HG03280 (cell line): ENCODE data around the gene SLC36A3.
"Not testable (repeated sequence)": the region's sequence is repeated elsewhere in the genome, so short reads cannot be mapped to it uniquely, and the experiment has no call there.

ENCODE experiments used
- ATAC-seq: cut with Tn5 transposase; IDR thresholded peaks from one replicate; pipeline ENCODE4 v1.9.1; 2021; ENCODE audit warnings: mild to moderate bottlenecking, moderate library complexity; ENCODE audit not compliant: unreplicated experiment

SLC36A3 gene

DNA sequence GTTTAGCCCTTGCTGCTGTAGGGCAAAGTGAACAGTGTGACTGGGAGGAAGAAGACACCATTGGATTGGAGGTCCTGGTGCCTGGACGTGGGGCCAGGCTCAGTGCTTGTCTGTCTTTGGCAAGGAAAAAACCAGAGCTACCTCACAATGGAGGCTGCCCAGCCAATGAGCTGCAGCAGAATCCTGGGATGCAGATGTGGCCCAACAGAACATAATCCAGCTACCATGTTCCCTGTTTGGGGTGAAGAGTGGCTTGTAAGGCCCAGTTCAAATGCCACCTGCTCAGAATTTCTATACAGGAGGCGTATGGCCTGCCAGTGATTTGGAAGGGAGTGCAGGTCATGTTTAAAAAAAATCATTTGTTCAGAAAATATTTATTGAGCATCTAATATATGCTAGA lies at the start of gene SLC36A3:
SLC36A3 (minus strand) TSS at position 101 of the 400 bp plus-strand sequence. CDS start 412 bp downstream, outside the sequence.
- ATAC-seq: no peak

DNA sequence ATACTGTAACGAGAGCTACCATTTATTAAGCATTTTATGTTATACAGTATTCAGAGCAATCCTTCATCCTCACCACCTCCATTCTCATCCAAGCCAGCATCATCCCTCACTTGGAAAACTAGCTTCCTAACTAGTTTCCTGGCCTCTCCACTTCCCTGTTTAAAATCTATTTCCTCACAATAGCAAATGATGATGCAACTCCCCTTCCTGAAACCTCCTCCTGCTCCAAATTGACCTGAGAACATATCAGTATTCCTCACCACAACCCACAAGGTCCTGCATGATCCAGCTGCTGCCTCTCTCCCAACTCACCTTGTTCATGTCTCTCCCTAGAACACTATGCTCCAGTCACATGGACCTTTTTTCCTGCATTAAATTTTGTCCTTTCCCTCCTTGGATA lies 48.1 kb upstream of the SLC36A3 start:
- no peak for ATAC-seq

DNA sequence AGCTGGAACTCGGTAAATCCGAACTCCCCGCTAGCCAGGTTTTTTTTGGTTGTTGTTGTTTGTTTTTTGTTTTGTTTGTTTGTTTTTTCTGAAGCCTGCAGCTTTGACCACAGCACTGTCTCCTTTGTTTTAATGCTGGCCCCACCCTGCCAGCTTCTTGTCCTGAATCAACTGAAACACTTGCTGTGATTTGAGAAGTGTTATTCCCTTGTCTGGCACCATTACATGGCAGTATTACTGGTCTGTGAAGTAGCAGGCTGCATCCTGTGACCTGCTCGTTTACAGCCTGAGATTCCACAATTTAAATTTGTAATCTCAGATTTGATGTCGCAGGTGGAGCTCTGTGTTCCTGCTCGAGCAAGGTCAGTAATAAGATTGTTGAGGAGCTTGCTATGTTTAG lies 45.2 kb upstream of the SLC36A3 start:
- ATAC-seq: no peak

DNA sequence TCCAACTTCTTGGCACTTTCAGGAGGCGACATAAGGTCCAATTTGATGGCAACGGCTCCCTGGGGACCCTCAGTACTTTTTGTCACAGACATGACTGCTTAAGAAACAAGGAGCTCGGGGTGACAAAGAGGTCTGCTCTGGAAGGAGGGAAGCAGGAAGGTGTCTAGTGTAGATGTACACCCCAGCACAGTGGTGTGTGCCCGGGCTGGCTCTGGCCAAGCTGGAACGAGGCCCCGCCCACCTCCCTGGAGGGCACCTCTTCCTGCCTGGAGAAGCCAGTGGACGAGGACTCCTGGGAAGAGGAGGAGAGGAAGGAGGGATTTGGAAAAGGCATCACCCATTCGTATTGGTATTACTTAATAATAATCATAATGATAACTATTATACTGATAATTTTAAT lies 43.8 kb upstream of the SLC36A3 start, which contains the start of gene SLC36A2:
SLC36A2 (minus strand) TSS at position 191 of the 400 bp plus-strand sequence; CDS start at position 92, 99 bp downstream.
- ATAC-seq: no peak

DNA sequence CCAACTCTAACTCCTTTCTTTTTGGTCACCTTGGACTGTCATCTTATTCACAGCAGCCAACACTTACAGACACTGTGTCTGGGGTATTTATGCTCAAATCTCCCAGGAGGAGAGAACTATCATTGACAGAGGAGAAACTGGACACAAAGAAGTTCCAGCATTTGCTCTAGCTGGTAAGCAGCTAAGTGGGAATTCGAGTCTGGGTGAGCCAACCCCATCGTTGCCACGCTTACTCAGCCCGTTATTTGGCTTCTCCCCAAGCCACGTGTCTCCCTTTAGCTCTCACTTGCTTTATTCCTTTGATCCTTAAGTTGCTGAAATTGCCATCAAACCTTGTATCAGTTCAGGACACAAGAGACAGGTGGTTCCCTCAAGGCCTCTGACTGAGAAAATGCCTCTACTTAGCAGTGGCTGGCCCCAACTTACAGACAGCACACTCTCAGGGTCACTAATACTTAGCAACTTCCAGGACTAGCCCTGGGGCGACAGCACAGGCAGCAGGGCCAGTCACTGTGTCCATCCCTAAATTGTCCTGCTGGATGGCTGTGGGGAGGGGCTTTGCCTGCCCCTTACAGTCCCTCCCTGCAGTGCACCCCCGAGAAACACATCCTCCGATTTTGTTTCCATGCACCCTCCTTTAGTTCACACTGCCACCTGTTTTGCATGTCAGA lies 42.4 kb upstream of the SLC36A3 start:
- ATAC-seq: no peak

DNA sequence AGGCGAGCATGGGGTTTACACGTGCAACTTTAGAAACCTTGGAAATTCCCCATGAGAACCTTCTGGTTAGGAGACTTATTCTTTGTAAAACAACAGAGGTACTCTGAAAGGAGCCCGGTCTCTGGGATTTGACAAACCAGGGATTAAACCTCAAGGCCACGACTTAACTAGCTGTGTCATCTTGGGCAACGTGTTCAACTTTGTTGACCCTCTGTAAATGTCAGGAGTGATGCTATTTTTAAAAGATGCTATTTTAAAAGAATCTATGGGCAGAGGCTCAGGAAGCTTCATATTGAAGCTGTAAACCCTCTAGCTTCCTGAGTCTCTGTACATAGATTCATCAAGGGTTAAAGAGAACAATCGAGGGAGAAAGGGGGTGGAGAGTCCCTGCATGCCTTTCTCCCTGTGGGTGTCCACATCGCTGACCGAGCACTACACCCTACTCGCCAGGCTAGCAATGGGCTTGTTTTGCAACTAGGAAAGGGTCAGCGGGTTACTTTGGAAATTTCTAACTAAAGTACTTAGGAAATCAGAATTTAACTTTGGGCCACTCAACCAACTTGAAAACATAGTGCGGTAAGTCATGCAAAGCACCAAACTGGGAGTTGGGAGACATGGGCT lies 41.7 kb upstream of the SLC36A3 start:
- ATAC-seq: no peak

DNA sequence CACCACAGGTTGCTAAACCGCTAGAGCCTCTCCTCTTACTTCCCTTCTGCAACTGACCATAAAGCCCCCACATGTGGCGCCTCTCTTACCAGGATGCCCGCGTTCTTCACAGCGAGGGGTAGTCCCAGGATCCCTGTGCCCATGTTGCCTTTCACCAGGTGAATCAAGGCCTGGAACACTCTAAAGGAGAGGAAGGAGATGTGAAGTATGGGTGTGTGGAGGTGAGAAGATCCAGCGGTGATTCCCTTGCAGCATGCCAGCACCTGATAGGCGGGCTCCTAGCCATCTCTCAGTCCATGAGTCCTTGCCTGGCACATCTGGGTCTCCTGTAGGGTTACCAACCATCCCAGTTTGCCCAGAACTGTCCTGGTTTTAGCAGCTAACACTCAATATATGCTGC lies 40.5 kb upstream of the SLC36A3 start:
- no peak for ATAC-seq

DNA sequence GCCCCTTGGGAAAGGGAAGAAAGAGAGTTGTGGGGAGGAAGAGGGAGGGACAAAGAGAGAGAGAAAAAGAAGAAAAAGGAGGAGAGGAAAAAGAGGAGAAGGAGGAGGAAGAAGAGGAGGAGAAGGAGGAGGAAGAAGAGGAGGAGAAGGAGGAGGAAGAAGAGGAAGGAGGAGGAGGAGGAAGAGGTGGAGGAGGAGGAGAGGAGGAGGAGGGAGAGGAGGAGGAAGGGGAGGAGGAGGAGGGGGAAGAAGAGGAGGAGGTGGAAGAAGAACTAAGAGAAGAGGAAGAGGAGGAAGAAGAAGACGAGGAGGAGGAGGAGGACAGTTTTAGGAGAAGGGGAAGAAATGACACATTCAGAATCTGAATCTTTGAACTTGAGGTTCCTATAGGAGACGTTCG lies 36.4 kb upstream of the SLC36A3 start:
- no peak for ATAC-seq

GRCh38 chr5:151338734-151339133 lies 35.2 kb upstream of the SLC36A3 start:
- no peak for ATAC-seq

DNA sequence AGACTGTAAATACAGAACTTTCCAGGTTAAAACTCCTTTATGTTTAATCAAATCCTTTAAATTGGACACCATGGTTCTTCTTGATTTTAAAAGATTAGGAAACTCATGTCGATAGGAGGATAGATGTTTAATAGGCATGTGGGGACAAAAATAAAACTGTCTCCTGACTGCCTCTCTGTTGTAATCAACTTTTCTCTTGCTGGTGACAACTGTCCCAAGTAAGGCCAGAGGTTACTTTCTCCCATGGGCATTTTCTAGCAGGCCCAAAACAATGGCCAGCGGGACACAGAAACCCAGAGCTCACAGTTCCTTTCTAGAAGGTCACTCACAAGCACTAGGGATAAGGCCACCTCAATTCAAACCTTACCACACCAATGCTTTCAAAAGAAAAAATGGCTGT lies 29.3 kb upstream of the SLC36A3 start:
- no peak for ATAC-seq

GRCh38 chr5:151328734-151329133 lies 25.2 kb upstream of the SLC36A3 start:
- ATAC-seq: no peak

GRCh38 chr5:151327585-151327984 lies 24.0 kb upstream of the SLC36A3 start:
- ATAC-seq: no peak

DNA sequence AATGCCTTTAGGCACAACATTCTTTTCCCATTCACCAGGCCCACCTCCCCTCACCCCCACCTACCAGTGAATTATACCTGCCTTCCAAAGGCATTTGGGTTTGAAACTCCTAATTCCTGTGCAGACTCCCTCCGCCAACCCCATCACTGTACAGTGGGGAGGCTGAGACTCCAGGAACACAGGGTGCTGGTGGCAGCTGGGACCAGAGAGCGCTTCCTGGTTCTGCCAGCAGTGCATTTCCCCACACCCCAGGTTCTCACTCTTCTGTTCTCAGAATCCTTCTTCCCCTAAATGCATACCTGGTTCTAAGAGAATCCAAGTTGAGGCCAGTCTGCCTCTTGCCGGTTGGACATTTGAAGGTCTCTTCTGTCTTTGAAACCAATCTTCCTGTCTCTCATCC lies 22.7 kb upstream of the SLC36A3 start:
- ATAC-seq: no peak

GRCh38 chr5:151320481-151320880 lies 16.9 kb upstream of the SLC36A3 start:
- no peak for ATAC-seq

DNA sequence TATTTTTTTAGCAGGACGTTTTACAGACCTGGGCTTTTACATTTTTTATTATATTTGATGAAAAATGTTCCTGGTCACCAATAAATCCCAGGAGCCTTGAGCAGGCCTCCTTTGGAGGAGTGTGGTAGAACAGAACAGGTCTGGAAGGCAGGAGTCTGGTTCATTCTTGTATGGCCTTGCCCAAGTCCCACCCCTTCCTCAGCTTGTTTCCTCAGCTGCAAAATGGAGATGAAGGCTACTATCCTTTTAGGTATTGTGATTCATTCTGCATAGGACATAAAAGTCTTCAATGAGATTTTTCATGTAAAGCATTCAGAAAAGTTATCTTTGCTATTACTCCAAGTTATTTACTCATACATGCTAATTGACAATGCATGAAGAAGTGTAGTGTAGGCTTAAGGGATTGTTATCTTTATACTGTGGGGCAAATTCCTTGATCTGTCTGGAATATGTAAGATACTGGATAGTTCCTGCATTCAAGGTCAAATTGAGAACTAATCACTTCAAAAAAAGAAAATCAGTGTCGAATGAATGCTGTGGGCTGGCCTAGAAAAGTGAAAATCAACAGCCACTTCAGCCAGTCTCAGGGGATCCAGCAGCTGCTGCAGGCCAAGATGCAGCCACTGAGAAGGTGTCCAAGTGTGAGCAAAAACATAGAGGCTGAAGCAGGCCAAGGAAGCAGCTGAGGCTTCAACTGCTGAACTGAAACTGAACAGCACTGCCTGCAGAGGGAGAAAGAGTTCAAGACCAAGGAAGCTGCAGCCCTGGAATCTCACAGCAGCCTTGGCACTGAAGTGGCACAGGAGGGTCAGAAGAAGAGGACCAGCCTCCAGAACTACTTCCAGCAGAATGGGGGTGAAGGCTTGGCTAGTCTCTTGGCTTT lies 15.5 kb upstream of the SLC36A3 start:
- peak; percentile 63 for ATAC-seq

GRCh38 chr5:151317871-151318270 lies 14.3 kb upstream of the SLC36A3 start:
- no peak for ATAC-seq

DNA sequence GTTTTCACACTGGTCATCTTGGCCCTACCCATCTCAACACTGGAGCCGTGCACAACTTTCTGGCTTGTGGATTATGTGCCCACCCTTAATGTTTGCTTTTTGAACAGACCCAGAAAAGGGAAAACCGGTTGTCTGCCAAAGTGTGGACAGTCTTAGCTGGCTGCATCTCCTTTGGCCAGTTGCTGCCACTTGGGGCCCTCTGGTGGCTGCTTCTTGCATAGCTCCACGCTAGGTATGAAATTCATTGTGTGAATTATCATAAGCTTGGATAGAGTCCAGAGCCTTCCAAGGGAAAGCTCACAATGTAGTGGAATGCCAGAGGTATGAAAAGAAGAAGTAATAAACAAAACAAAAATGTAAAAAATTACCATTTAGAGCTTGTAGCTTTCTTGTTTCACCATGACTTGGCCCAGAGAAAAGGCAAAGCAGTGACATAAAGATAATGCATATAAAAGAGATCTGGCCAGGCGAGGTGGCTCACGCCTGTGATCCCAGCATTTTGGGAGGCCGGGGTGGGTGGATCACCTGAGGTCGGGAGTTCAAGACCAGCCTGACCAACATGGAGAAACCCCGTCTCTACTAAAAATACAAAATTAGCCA lies 12.5 kb upstream of the SLC36A3 start:
- no peak for ATAC-seq

DNA sequence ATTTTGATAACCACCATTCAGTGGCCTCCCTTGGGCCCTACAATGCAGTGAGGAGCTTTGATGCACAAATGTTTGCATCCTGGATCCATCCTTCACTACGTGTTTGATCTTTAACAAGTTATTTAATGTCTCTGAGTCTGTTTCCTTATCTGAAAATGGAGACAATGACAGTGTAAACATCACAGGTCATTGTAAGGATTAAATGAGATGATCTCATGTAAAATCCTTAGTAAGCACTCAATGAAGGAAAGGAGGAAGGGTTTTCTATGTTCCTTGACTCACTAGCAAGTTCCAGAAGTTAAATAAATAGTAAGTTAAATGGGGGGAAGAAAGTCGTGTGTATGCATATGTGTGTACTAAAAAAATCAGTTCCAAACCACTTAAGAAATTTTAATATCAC lies 9.8 kb upstream of the SLC36A3 start:
- ATAC-seq: no peak

DNA sequence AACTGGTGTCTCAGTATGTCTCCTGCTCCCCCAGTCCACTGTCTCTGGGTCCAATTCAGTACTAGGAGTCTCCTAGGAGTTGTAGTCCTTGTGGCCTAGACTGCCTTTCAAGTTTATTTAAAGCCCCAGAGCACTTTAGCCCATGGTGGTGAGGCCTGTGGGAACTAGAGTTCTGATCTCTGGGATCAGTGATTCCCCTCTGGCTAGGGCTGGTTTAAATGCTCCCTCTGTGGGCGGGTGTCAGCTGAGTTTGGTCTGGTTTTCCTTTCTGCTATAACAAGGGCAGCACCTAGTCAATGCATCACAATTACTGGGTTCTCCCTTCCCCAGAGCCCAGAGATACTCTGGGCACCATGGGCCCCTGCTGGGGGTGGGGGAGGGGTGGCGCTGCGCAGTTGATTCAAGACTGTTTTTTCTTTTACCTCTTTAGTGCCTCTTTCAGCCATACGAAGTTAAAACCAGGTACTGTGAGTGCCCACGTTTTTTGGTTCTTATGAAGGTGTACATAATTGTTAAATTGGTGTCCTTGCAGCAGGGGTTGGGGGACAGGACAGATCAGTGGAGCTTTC lies 9.3 kb upstream of the SLC36A3 start:
- no peak for ATAC-seq

GRCh38 chr5:151310932-151311331 lies 7.4 kb upstream of the SLC36A3 start:
- ATAC-seq: no peak

DNA sequence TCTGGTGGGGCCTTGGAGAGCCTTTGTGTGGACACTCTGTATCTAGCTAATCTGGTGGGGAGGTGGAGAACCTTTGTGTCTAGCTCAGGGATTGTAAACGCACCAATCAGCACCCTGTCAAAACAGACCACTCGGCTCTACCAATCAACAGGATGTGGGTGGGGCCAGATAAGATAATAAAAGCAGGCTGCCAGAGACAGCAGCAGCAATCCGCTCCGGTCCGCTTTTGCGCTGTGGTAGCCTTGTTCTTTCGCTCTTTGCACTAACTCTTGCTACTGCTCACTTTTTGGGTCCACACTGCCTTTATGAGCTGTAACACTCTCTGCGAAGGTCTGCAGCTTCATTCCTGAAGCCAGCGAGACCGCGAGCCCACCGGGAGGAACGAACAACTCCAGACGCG lies 6.3 kb upstream of the SLC36A3 start:
- not testable (repeated sequence) for ATAC-seq
